Nephron (organoid): ENCODE data around the gene DCST1.

Source experiments
- H3K27ac Mint-ChIP-seq, 3 experiments: 2 replicates each; pipeline ENCODE4 v1.8.0; 2020; ENCODE audit warnings: mixed read lengths in 3 of 3, mild to moderate bottlenecking in 2 of 3, moderate library complexity in 1 of 3
- H3K27me3 Mint-ChIP-seq: 2 replicates; pipeline ENCODE4 v1.8.0; 2021; ENCODE audit warnings: low read depth, mild to moderate bottlenecking, moderate library complexity, mixed read lengths
- H3K36me3 Mint-ChIP-seq: 2 replicates; pipeline ENCODE4 v1.8.0; 2020; ENCODE audit warnings: low read depth, mixed read lengths
- H3K4me1 Mint-ChIP-seq: 2 replicates; pipeline ENCODE4 v1.8.0; 2020; ENCODE audit warnings: mixed read lengths
- H3K4me3 Mint-ChIP-seq, 3 experiments: 2 replicates each; pipeline ENCODE4 v1.8.0; 2020; ENCODE audit warnings: mild to moderate bottlenecking in 3 of 3, mixed read lengths in 3 of 3, moderate library complexity in 2 of 3
- H3K9me3 Mint-ChIP-seq: 2 replicates; pipeline ENCODE4 v1.8.0; 2020; ENCODE audit warnings: mixed read lengths
- CTCF ChIP-seq, 3 experiments: fragments of 200-600 bp; sonication (generic); IDR thresholded peaks; one replicate each; pipeline ENCODE4 v1.5.0; 2021; ENCODE audit warnings: antibody characterized with exemption in 3 of 3; ENCODE audit not compliant: unreplicated experiment in 3 of 3

Gene DCST1

GRCh38 chr1:155093911-155094621 is 60.4 kb downstream of the DCST1 start:
- peak; percentile 12 to 45 (median 40) for TF ChIP-seq CTCF (IDR thresholded peaks at IDR 0.05; ENCODE audit: unreplicated experiment in 3 of 3)
- peak overlapping the region; percentile 33 to 77 (median 48) for H3K27ac Mint-ChIP-seq
- no peaks in the 10 kb centered on the region for H3K9me3 Mint-ChIP-seq
- no peak overlapping the region for H3K4me3 Mint-ChIP-seq
- peaks cover 37% of the 10 kb centered on the region for H3K4me1 Mint-ChIP-seq
- H3K36me3 Mint-ChIP-seq, result no peaks in the 10 kb centered on the region
- peaks cover 13% of the 10 kb centered on the region for H3K27me3 Mint-ChIP-seq

GRCh38 chr1:155094622-155094948 is 61.0 kb downstream of the DCST1 start:
- Mint-ChIP-seq H3K9me3 (no peaks in the 10 kb centered on the region), H3K27ac (peak overlapping the region; percentile 34 to 77 (median 48)), H3K36me3 (no peaks in the 10 kb centered on the region), H3K4me3 (no peak overlapping the region), H3K27me3 (peaks cover 13% of the 10 kb centered on the region), H3K4me1 (peaks cover 37% of the 10 kb centered on the region)
- TF ChIP-seq CTCF (IDR thresholded peaks at IDR 0.05; ENCODE audit: unreplicated experiment in 3 of 3), result peak in 1 of 3 experiments; percentile 41

- Mint-ChIP-seq H3K9me3 (no peaks in the 10 kb centered on the region), H3K27ac (no peak overlapping the region), H3K36me3 (no peaks in the 10 kb centered on the region), H3K4me1 (peaks cover 15% of the 10 kb centered on the region), H3K4me3 (no peak overlapping the region), H3K27me3 (peaks cover 3% of the 10 kb centered on the region)
- TF ChIP-seq CTCF (IDR thresholded peaks at IDR 0.05; ENCODE audit: unreplicated experiment in 3 of 3), result no peak
Measured at GRCh38 chr1:155099331-155099730, 65.7 kb downstream of the DCST1 start.
